ENCODE results near the gene MYOM1.

MYOM1 gene

GRCh38 chr18:3117493-3118192 lies 102.1 kb downstream of the MYOM1 start:
- peaks cover 5% of the 10 kb centered on the region for H3K4me1 ChIP-seq (ENCODE audit: control insufficient read depth, insufficient read depth, low read length)
- no peaks in the 10 kb centered on the region for H3K9me3 ChIP-seq (ENCODE audit: control insufficient read depth, insufficient read depth, low read length)
- no peak overlapping the region for H3K4me3 ChIP-seq (ENCODE audit: low read depth, low read length)
- H3K27me3 ChIP-seq (ENCODE audit: control insufficient read depth, insufficient read depth, low read length): peaks cover under 1% of the 10 kb centered on the region
- H3K9ac ChIP-seq (ENCODE audit: low read depth, low read length): no peak overlapping the region
- H3K36me3 ChIP-seq (ENCODE audit: control insufficient read depth, insufficient read depth, low read length): no peaks in the 10 kb centered on the region

- H3K36me3 ChIP-seq (ENCODE audit: control insufficient read depth, insufficient read depth, low read length): no peaks in the 10 kb centered on the region
- peaks cover 22% of the 10 kb centered on the region for H3K27me3 ChIP-seq (ENCODE audit: control insufficient read depth, insufficient read depth, low read length)
- H3K9ac ChIP-seq (ENCODE audit: low read depth, low read length): no peak overlapping the region
- peaks cover 5% of the 10 kb centered on the region for H3K4me1 ChIP-seq (ENCODE audit: control insufficient read depth, insufficient read depth, low read length)
- no peaks in the 10 kb centered on the region for H3K9me3 ChIP-seq (ENCODE audit: control insufficient read depth, insufficient read depth, low read length)
- H3K4me3 ChIP-seq (ENCODE audit: low read depth, low read length): no peak overlapping the region
Observed at GRCh38 chr18:3115447-3116030, 104.2 kb downstream of the MYOM1 start.

GRCh38 chr18:3114451-3114850 lies 105.3 kb downstream of the MYOM1 start:
- Histone ChIP-seq H3K9ac (ENCODE audit: low read depth, low read length) (no peak overlapping the region), H3K4me3 (ENCODE audit: low read depth, low read length) (no peak overlapping the region), H3K36me3 (ENCODE audit: control insufficient read depth, insufficient read depth, low read length) (no peaks in the 10 kb centered on the region), H3K9me3 (ENCODE audit: control insufficient read depth, insufficient read depth, low read length) (no peaks in the 10 kb centered on the region), H3K27me3 (ENCODE audit: control insufficient read depth, insufficient read depth, low read length) (peaks cover 26% of the 10 kb centered on the region), H3K4me1 (ENCODE audit: control insufficient read depth, insufficient read depth, low read length) (peaks cover 5% of the 10 kb centered on the region)

- no peaks in the 10 kb centered on the region for H3K36me3 ChIP-seq (ENCODE audit: control insufficient read depth, insufficient read depth, low read length)
- H3K9ac ChIP-seq (ENCODE audit: low read depth, low read length): no peak overlapping the region
- H3K9me3 ChIP-seq (ENCODE audit: control insufficient read depth, insufficient read depth, low read length): no peaks in the 10 kb centered on the region
- no peak overlapping the region for H3K4me3 ChIP-seq (ENCODE audit: low read depth, low read length)
- peaks cover 26% of the 10 kb centered on the region for H3K27me3 ChIP-seq (ENCODE audit: control insufficient read depth, insufficient read depth, low read length)
- peaks cover 3% of the 10 kb centered on the region for H3K4me1 ChIP-seq (ENCODE audit: control insufficient read depth, insufficient read depth, low read length)
Observed at GRCh38 chr18:3114026-3114425, 105.7 kb downstream of the MYOM1 start.

GRCh38 chr18:3111523-3112240 lies 108.1 kb downstream of the MYOM1 start:
- Histone ChIP-seq H3K9ac (ENCODE audit: low read depth, low read length) (no peak overlapping the region), H3K9me3 (ENCODE audit: control insufficient read depth, insufficient read depth, low read length) (no peaks in the 10 kb centered on the region), H3K4me1 (ENCODE audit: control insufficient read depth, insufficient read depth, low read length) (no peaks in the 10 kb centered on the region), H3K36me3 (ENCODE audit: control insufficient read depth, insufficient read depth, low read length) (no peaks in the 10 kb centered on the region), H3K4me3 (ENCODE audit: low read depth, low read length) (no peak overlapping the region), H3K27me3 (ENCODE audit: control insufficient read depth, insufficient read depth, low read length) (peaks cover 26% of the 10 kb centered on the region)

- no peak overlapping the region for H3K4me3 ChIP-seq (ENCODE audit: low read depth, low read length)
- no peaks in the 10 kb centered on the region for H3K9me3 ChIP-seq (ENCODE audit: control insufficient read depth, insufficient read depth, low read length)
- peaks cover 26% of the 10 kb centered on the region for H3K27me3 ChIP-seq (ENCODE audit: control insufficient read depth, insufficient read depth, low read length)
- H3K4me1 ChIP-seq (ENCODE audit: control insufficient read depth, insufficient read depth, low read length): no peaks in the 10 kb centered on the region
- H3K9ac ChIP-seq (ENCODE audit: low read depth, low read length): no peak overlapping the region
- H3K36me3 ChIP-seq (ENCODE audit: control insufficient read depth, insufficient read depth, low read length): no peaks in the 10 kb centered on the region
Observed at GRCh38 chr18:3110034-3110752, 109.6 kb downstream of the MYOM1 start.

- H3K36me3 ChIP-seq (ENCODE audit: control insufficient read depth, insufficient read depth, low read length): no peaks in the 10 kb centered on the region
- no peaks in the 10 kb centered on the region for H3K9me3 ChIP-seq (ENCODE audit: control insufficient read depth, insufficient read depth, low read length)
- no peak overlapping the region for H3K9ac ChIP-seq (ENCODE audit: low read depth, low read length)
- no peaks in the 10 kb centered on the region for H3K4me1 ChIP-seq (ENCODE audit: control insufficient read depth, insufficient read depth, low read length)
- H3K4me3 ChIP-seq (ENCODE audit: low read depth, low read length): no peak overlapping the region
- peaks cover 26% of the 10 kb centered on the region for H3K27me3 ChIP-seq (ENCODE audit: control insufficient read depth, insufficient read depth, low read length)
Observed at GRCh38 chr18:3107740-3108151, 112.0 kb downstream of the MYOM1 start.

GRCh38 chr18:3104190-3105054 lies 115.3 kb downstream of the MYOM1 start:
- H3K4me3 ChIP-seq (ENCODE audit: low read depth, low read length): no peak overlapping the region
- no peaks in the 10 kb centered on the region for H3K4me1 ChIP-seq (ENCODE audit: control insufficient read depth, insufficient read depth, low read length)

GRCh38 chr18:3103576-3103975 lies 116.2 kb downstream of the MYOM1 start:
- H3K4me1 ChIP-seq (ENCODE audit: control insufficient read depth, insufficient read depth, low read length): no peaks in the 10 kb centered on the region
- no peak overlapping the region for H3K9ac ChIP-seq (ENCODE audit: low read depth, low read length)
- no peaks in the 10 kb centered on the region for H3K36me3 ChIP-seq (ENCODE audit: control insufficient read depth, insufficient read depth, low read length)

More at GRCh38 chr18:3104190-3105054, 115.3 kb downstream of the MYOM1 start:
- Histone ChIP-seq H3K9me3 (ENCODE audit: control insufficient read depth, insufficient read depth, low read length) (no peaks in the 10 kb centered on the region), H3K9ac (ENCODE audit: low read depth, low read length) (no peak overlapping the region), H3K36me3 (ENCODE audit: control insufficient read depth, insufficient read depth, low read length) (no peaks in the 10 kb centered on the region), H3K27me3 (ENCODE audit: control insufficient read depth, insufficient read depth, low read length) (no peaks in the 10 kb centered on the region)

GRCh38 chr18:3102983-3103382 lies 116.8 kb downstream of the MYOM1 start:
- Histone ChIP-seq H3K36me3 (ENCODE audit: control insufficient read depth, insufficient read depth, low read length) (no peaks in the 10 kb centered on the region), H3K4me1 (ENCODE audit: control insufficient read depth, insufficient read depth, low read length) (no peaks in the 10 kb centered on the region), H3K9ac (ENCODE audit: low read depth, low read length) (no peak overlapping the region), H3K4me3 (ENCODE audit: low read depth, low read length) (no peak overlapping the region), H3K9me3 (ENCODE audit: control insufficient read depth, insufficient read depth, low read length) (no peaks in the 10 kb centered on the region), H3K27me3 (ENCODE audit: control insufficient read depth, insufficient read depth, low read length) (no peaks in the 10 kb centered on the region)

More at GRCh38 chr18:3103576-3103975, 116.2 kb downstream of the MYOM1 start:
- no peaks in the 10 kb centered on the region for H3K9me3 ChIP-seq (ENCODE audit: control insufficient read depth, insufficient read depth, low read length)
- no peaks in the 10 kb centered on the region for H3K27me3 ChIP-seq (ENCODE audit: control insufficient read depth, insufficient read depth, low read length)
- no peak overlapping the region for H3K4me3 ChIP-seq (ENCODE audit: low read depth, low read length)
